ENCODE data around the gene PTPRN2. TPM values are rescaled to one million over a fixed set of nuclear protein-coding genes. Genes with fewer than 3 reads are reported as not detected.

PTPRN2 gene
- total RNA-seq, 2 experiments from 2014 or later = 0.70 TPM; not detected in 1

DNA sequence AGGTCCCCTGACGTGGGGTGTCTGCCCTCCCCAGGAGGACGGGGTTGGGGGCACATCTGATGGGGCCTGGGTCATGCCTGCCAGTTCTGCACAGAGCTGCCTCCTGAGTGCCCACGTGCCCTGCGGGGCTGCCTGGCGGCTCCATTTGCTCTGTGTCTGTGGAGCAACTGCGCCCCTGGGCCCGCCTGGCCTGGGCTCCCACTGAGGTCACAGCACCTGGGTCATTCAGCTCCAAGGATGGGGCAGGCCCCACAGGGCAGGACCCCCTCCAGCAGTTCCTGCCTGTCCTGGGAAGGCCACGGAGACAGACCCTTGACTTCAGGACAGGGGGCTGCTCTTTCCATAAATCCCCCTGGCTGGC lies 590.6 kb downstream of the PTPRN2 start:
- no peaks in the 10 kb centered on the region for H3K4me1 ChIP-seq (ENCODE audit: insufficient read depth, low read length, poor library complexity, severe bottlenecking)
- H3K9me2 ChIP-seq (ENCODE audit: insufficient read depth, low read length) = no peaks in the 10 kb centered on the region
- ChIA-PET CTCF (ENCODE audit: unreplicated experiment) (no interaction called here), POLR2A (no interaction called here)
- DNase-seq (ENCODE audit: low spot score) = no peak
- TF ChIP-seq, protein P1, sequence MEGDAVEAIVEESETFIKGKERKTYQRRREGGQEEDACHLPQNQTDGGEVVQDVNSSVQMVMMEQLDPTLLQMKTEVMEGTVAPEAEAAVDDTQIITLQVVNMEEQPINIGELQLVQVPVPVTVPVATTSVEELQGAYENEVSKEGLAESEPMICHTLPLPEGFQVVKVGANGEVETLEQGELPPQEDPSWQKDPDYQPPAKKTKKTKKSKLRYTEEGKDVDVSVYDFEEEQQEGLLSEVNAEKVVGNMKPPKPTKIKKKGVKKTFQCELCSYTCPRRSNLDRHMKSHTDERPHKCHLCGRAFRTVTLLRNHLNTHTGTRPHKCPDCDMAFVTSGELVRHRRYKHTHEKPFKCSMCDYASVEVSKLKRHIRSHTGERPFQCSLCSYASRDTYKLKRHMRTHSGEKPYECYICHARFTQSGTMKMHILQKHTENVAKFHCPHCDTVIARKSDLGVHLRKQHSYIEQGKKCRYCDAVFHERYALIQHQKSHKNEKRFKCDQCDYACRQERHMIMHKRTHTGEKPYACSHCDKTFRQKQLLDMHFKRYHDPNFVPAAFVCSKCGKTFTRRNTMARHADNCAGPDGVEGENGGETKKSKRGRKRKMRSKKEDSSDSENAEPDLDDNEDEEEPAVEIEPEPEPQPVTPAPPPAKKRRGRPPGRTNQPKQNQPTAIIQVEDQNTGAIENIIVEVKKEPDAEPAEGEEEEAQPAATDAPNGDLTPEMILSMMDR (conservative IDR thresholded peaks at IDR 0.05; ENCODE audit: low read length) = no peak
- no peak for TF ChIP-seq EZH2phosphoT487 (IDR thresholded peaks at IDR 0.05; ENCODE audit: borderline replicate concordance, low read depth, low read length)
- H3K4me2 ChIP-seq (ENCODE audit: low read length) = no peak overlapping the region
- H4K20me1 ChIP-seq (ENCODE audit: insufficient read depth, low read length) = no peaks in the 10 kb centered on the region
- no peak overlapping the region for H3K27ac ChIP-seq (ENCODE audit: low read depth, low read length, poor library complexity, severe bottlenecking)
- H3K9me3 ChIP-seq (ENCODE audit: low read length) = no peaks in the 10 kb centered on the region
- H3K4me3 ChIP-seq (ENCODE audit: low read depth, low read length, poor library complexity, severe bottlenecking) = no peak overlapping the region
- intact Hi-C loops (cut with micrococcal nuclease; ENCODE audit: unreplicated experiment) = no loop called here
- H3K79me2 ChIP-seq (ENCODE audit: insufficient read depth, low read depth, low read length) = no peaks in the 10 kb centered on the region
- BruUV-seq (replicated peaks) = no TSS peak
- H2AFZ ChIP-seq (ENCODE audit: low read length) = no peak overlapping the region
- H3K36me3 ChIP-seq (ENCODE audit: insufficient read depth, low read length) = no peaks in the 10 kb centered on the region

DNA sequence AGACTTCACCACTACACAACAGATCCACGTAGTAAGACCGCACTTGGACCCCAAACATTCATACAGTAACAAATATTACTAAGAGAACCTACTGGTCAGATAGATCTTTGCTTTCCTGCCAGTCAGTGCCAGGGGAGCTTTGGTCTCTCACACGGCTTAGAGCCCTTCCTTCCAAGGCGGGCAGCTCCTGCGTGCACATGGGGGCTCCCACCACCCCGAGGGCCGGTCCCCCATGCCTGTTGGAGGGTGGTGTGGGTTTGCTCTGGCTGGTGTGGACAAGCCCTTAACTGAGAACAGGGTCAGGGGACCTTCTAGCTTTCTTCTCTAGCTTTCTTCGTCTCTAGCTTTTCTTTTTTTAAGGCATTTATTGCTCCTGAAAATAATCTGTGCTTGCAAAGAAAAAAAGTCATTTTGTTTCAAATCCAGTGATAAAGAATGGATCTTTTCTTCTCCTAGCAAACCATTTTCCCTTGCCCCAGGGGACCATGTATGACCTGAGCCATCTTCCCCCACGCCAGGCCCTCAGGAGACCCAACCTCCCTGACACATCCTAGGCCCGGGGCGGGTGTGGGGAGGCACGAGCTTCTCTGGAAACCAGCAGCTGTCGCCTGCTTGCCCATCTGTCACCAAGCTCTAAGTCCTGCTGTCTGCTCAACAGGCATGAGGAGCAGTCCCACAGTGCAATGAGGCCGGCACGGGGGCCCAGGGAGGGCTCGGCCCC lies 591.1 kb downstream of the PTPRN2 start:
- Histone ChIP-seq H2AFZ (ENCODE audit: low read length) (no peak overlapping the region), H3K36me3 (ENCODE audit: insufficient read depth, low read length) (no peaks in the 10 kb centered on the region), H4K20me1 (ENCODE audit: insufficient read depth, low read length) (no peaks in the 10 kb centered on the region), H3K9me3 (ENCODE audit: low read length) (no peaks in the 10 kb centered on the region), H3K27ac (ENCODE audit: low read depth, low read length, poor library complexity, severe bottlenecking) (no peak overlapping the region), H3K79me2 (ENCODE audit: insufficient read depth, low read depth, low read length) (no peaks in the 10 kb centered on the region), H3K4me3 (ENCODE audit: low read depth, low read length, poor library complexity, severe bottlenecking) (no peak overlapping the region), H3K9me2 (ENCODE audit: insufficient read depth, low read length) (no peaks in the 10 kb centered on the region), H3K4me2 (ENCODE audit: low read length) (no peak overlapping the region), H3K4me1 (ENCODE audit: insufficient read depth, low read length, poor library complexity, severe bottlenecking) (no peaks in the 10 kb centered on the region)
- intact Hi-C loops (cut with micrococcal nuclease; ENCODE audit: unreplicated experiment) = no loop called here
- no TSS peak for BruUV-seq (replicated peaks)
- ChIA-PET POLR2A (no interaction called here), CTCF (ENCODE audit: unreplicated experiment) (no interaction called here)
- TF ChIP-seq, protein P1 (conservative IDR thresholded peaks at IDR 0.05; ENCODE audit: low read length) = no peak
- TF ChIP-seq EZH2phosphoT487 (IDR thresholded peaks at IDR 0.05; ENCODE audit: borderline replicate concordance, low read depth, low read length) = no peak
- no peak for DNase-seq (ENCODE audit: low spot score)

DNA sequence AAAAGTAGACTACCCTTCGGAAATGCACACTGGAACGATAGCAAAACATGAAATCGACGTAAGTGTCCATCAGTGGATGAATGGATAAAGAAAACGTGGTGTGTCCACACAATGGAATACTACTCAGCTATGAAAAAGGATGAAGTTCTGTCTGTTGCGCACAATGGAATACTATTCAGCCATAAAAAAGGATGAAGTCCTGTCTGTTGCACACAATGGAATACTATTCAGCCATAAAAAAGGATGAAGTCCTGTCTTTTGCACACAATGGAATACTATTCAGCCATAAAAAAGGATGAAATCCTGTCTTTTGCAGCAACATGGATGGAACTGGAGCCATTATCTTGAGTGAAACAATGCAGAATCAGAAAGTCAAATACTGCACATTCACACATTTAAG lies 591.8 kb downstream of the PTPRN2 start:
- no peaks in the 10 kb centered on the region for H4K20me1 ChIP-seq (ENCODE audit: insufficient read depth, low read length)
- no peaks in the 10 kb centered on the region for H3K79me2 ChIP-seq (ENCODE audit: insufficient read depth, low read depth, low read length)
- no peaks in the 10 kb centered on the region for H3K36me3 ChIP-seq (ENCODE audit: insufficient read depth, low read length)
- no peak overlapping the region for H3K4me2 ChIP-seq (ENCODE audit: low read length)
- TF ChIP-seq EZH2phosphoT487 (IDR thresholded peaks at IDR 0.05; ENCODE audit: borderline replicate concordance, low read depth, low read length) = no peak
- TF ChIP-seq, protein P1 (conservative IDR thresholded peaks at IDR 0.05; ENCODE audit: low read length) = no peak
- H3K4me1 ChIP-seq (ENCODE audit: insufficient read depth, low read length, poor library complexity, severe bottlenecking) = no peaks in the 10 kb centered on the region
- no peak for DNase-seq (ENCODE audit: low spot score)
- POLR2A ChIA-PET = no interaction called here
- no peaks in the 10 kb centered on the region for H3K9me3 ChIP-seq (ENCODE audit: low read length)
- no TSS peak for BruUV-seq (replicated peaks)
- no peaks in the 10 kb centered on the region for H3K9me2 ChIP-seq (ENCODE audit: insufficient read depth, low read length)
- no peak overlapping the region for H3K27ac ChIP-seq (ENCODE audit: low read depth, low read length, poor library complexity, severe bottlenecking)
- no peak overlapping the region for H3K4me3 ChIP-seq (ENCODE audit: low read depth, low read length, poor library complexity, severe bottlenecking)
- intact Hi-C loops (cut with micrococcal nuclease; ENCODE audit: unreplicated experiment) = no loop called here
- CTCF ChIA-PET (ENCODE audit: unreplicated experiment) = no interaction called here
- H2AFZ ChIP-seq (ENCODE audit: low read length) = no peak overlapping the region

Data from OCI-LY7 (cell line).